ENCODE results near the gene BTRC. TPM values are rescaled to one million over a fixed set of nuclear protein-coding genes. Genes with fewer than 3 reads are reported as not detected.

The BTRC gene
- total and polyA plus RNA-seq, 10 of the 15 experiments (the other 5 are each of a cell fraction or from before 2014, with no cell fraction given), result 2.2 to 18.6 (median 8.6) TPM

DNA sequence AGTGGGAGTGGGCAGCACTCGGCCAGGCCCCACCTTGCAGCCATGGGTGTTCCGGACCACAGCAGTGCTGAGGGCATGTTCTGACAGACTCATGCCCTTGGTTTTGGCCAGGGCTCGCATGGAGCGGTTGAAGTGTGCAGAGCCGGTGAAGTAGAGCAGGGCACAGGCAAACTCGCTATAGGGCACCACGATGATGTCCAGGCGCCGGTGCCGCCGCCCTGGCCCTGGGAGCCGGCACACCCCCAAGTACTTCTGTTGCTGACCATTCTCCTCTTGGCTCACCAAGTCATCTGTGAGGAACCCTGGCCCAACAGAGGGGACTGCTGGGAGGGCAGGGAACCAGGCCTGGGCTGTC lies 225.5 kb downstream of the BTRC start (continued):
- TF ChIP-seq PAX8 (IDR thresholded peaks at IDR 0.05) (no peak), BRCA1 (IDR thresholded peaks at IDR 0.05; ENCODE audit: low read depth, low read length) (no peak)

DNA sequence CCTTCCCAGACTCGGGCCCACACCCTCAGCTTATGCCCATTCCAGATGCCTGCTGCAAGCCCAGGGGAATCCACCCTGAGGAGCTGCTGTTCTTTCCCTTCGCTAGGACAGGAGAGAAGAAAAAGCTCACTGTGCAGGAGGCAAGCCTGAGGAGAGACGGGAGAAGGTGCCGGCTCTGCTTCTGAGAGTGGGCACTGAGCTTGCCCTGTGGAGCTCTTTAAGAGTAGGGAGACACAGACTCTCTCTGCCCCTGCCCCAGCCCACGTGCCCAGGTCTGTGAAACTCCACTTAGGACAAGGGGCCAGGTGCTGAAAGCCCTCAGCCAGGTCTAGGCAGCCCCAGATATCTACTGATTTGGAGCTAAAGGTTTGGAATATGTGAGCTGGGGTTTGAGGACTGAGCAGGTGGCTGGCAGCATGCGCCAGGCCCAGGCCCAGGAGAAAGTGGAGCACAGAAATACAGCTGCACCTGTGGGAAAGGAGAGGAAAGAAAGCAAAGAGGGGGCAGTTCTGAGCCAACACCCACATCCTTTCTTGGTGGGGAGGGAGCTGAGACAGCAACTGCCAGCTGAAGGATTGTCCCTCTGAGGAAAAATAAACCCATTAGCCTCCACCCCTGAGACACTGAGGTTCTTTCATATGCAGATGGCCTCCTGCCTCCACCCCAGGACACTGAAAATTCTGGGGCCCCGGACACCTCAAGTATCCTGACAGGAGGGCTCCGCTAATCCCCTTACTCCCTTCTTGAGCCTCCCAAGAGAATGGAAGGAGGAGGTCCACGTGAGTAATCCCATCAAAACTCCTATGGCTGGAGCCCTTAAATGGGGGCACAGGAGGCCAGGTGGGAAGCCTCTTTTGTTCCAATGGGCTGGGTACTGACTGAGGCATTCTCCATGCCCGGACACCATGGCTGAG lies 226.8 kb downstream of the BTRC start:
- H3K4me3 ChIP-seq, result no peak overlapping the region
- no peaks in the 10 kb centered on the region for H3K27me3 ChIP-seq (replicated peaks in 1 of 2; ENCODE audit: control insufficient read depth in 2 of 2, insufficient read depth in 2 of 2, low read length in 1 of 2)
- ChIA-PET SMC1A (ENCODE audit: uncharacterized antibody, unreplicated experiment) (interaction anchor here (0.9 to 1.1 kb wide), 2 partner anchors 10 to 12 kb away, joined by 3 read pairs; no protein-coding TSS in a partner anchor), RAD21 (ENCODE audit: unreplicated experiment) (interaction anchor here (1.2 to 1.3 kb wide), 2 partner anchors 11 to 22 kb away, joined by 3 to 4 read pairs; no protein-coding TSS in a partner anchor), POLR2A (interaction anchor here (0.5 to 0.7 kb wide), 4 partner anchors 10 to 1164 kb away, joined by 3 to 4 read pairs (median 3); no protein-coding TSS in a partner anchor), CTCF (interaction anchor here (0.7 to 2.4 kb wide), 5 partner anchors 9 to 367 kb away, joined by 3 to 7 read pairs (median 5); no protein-coding TSS in a partner anchor)
- ATAC-seq, result no peak
- no peaks in the 10 kb centered on the region for H4K20me1 ChIP-seq (ENCODE audit: control insufficient read depth, insufficient read depth)
- FAIRE-seq, result no peak
- no peak for DNase-seq (ENCODE audit: low read depth, low spot score)
- intact Hi-C loops (cut with micrococcal nuclease; ENCODE audit: unreplicated experiment), result no loop called here
- no peak overlapping the region for H2AFZ ChIP-seq (ENCODE audit: control insufficient read depth, low read depth, low read length)
- in situ Hi-C loops (cut with MboI), result no loop called here
- no peaks in the 10 kb centered on the region for H3K9me3 ChIP-seq (replicated peaks; ENCODE audit: control insufficient read depth, insufficient read depth, low read length)
- no peak overlapping the region for H3K27ac ChIP-seq (ENCODE audit: control insufficient read depth, insufficient read depth)
- no TSS peak for BruUV-seq (replicated peaks)
- no peaks in the 10 kb centered on the region for H3K79me2 ChIP-seq (ENCODE audit: control insufficient read depth, insufficient read depth, low read length)
- no peak overlapping the region for H3K9ac ChIP-seq (ENCODE audit: control insufficient read depth, insufficient read depth, low read length)
- H3K4me1 ChIP-seq (ENCODE audit: control insufficient read depth, insufficient read depth, low read length), result no peaks in the 10 kb centered on the region
- H3K4me2 ChIP-seq (ENCODE audit: control insufficient read depth, insufficient read depth), result no peak overlapping the region
- 83% methylated on average over 10 of the region's 10 CpGs for WGBS (ENCODE audit: insufficient coverage, insufficient replicate concordance, low lambda C conversion rate, missing lambda C conversion rate)
- H3K36me3 ChIP-seq (ENCODE audit: control insufficient read depth in 2 of 2, insufficient read depth in 2 of 2, low read length in 1 of 2), result peaks cover 2 to 3% of the 10 kb centered on the region in 2 experiments; a peak in 3 of 4 replicates
- TF ChIP-seq HDGF (IDR thresholded peaks at IDR 0.05) (no peak), HDAC2 (IDR thresholded peaks at IDR 0.05) (no peak), NFIC (IDR thresholded peaks at IDR 0.05; ENCODE audit: low read depth, low read length) (no peak), RAD51 (IDR thresholded peaks at IDR 0.05) (no peak), EZH2 (IDR thresholded peaks at IDR 0.05; ENCODE audit: borderline replicate concordance, control insufficient read depth, low read depth, low read length) (no peak), GATAD2B (conservative IDR thresholded peaks at IDR 0.05; ENCODE audit: low read depth) (no peak), CHD1 (IDR thresholded peaks at IDR 0.05; ENCODE audit: low read depth, low read length) (no peak), BRCA1 (IDR thresholded peaks at IDR 0.05; ENCODE audit: low read depth, low read length) (no peak), IKZF2 (IDR thresholded peaks at IDR 0.05) (no peak)
- TF ChIP-seq, protein P1, sequence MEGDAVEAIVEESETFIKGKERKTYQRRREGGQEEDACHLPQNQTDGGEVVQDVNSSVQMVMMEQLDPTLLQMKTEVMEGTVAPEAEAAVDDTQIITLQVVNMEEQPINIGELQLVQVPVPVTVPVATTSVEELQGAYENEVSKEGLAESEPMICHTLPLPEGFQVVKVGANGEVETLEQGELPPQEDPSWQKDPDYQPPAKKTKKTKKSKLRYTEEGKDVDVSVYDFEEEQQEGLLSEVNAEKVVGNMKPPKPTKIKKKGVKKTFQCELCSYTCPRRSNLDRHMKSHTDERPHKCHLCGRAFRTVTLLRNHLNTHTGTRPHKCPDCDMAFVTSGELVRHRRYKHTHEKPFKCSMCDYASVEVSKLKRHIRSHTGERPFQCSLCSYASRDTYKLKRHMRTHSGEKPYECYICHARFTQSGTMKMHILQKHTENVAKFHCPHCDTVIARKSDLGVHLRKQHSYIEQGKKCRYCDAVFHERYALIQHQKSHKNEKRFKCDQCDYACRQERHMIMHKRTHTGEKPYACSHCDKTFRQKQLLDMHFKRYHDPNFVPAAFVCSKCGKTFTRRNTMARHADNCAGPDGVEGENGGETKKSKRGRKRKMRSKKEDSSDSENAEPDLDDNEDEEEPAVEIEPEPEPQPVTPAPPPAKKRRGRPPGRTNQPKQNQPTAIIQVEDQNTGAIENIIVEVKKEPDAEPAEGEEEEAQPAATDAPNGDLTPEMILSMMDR (IDR thresholded peaks at IDR 0.05 in 2 of 3, conservative IDR thresholded peaks at IDR 0.05 in 1 of 3; ENCODE audit: control insufficient read depth in 2 of 3, extremely low read depth in 1 of 3, insufficient read depth in 1 of 3, low read depth in 3 of 3, low read length in 3 of 3), result no peak
- TF ChIP-seq, protein P2, sequence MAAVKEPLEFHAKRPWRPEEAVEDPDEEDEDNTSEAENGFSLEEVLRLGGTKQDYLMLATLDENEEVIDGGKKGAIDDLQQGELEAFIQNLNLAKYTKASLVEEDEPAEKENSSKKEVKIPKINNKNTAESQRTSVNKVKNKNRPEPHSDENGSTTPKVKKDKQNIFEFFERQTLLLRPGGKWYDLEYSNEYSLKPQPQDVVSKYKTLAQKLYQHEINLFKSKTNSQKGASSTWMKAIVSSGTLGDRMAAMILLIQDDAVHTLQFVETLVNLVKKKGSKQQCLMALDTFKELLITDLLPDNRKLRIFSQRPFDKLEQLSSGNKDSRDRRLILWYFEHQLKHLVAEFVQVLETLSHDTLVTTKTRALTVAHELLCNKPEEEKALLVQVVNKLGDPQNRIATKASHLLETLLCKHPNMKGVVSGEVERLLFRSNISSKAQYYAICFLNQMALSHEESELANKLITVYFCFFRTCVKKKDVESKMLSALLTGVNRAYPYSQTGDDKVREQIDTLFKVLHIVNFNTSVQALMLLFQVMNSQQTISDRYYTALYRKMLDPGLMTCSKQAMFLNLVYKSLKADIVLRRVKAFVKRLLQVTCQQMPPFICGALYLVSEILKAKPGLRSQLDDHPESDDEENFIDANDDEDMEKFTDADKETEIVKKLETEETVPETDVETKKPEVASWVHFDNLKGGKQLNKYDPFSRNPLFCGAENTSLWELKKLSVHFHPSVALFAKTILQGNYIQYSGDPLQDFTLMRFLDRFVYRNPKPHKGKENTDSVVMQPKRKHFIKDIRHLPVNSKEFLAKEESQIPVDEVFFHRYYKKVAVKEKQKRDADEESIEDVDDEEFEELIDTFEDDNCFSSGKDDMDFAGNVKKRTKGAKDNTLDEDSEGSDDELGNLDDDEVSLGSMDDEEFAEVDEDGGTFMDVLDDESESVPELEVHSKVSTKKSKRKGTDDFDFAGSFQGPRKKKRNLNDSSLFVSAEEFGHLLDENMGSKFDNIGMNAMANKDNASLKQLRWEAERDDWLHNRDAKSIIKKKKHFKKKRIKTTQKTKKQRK (IDR thresholded peaks at IDR 0.05; ENCODE audit: low read depth, low read length), result no peak
- TF ChIP-seq, protein P3, sequence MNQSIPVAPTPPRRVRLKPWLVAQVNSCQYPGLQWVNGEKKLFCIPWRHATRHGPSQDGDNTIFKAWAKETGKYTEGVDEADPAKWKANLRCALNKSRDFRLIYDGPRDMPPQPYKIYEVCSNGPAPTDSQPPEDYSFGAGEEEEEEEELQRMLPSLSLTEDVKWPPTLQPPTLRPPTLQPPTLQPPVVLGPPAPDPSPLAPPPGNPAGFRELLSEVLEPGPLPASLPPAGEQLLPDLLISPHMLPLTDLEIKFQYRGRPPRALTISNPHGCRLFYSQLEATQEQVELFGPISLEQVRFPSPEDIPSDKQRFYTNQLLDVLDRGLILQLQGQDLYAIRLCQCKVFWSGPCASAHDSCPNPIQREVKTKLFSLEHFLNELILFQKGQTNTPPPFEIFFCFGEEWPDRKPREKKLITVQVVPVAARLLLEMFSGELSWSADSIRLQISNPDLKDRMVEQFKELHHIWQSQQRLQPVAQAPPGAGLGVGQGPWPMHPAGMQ (IDR thresholded peaks at IDR 0.05; ENCODE audit: borderline replicate concordance), result no peak
- TF ChIP-seq, protein P4, sequence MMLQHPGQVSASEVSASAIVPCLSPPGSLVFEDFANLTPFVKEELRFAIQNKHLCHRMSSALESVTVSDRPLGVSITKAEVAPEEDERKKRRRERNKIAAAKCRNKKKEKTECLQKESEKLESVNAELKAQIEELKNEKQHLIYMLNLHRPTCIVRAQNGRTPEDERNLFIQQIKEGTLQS (IDR thresholded peaks at IDR 0.05; ENCODE audit: borderline replicate concordance, extremely low read depth, low read depth, low read length), result no peak

Data from GM12878 (cell line).